Activated naive CD4-positive, alpha-beta T cell treated with anti-CD3 and anti-CD28 coated beads, Interleukin-2, amount 10 ng/mL, durations not matched to agents 5 hours and 36 hours (primary cell): ENCODE results near the gene SAP130. TPM values are rescaled to one million over a fixed set of nuclear protein-coding genes. Genes with fewer than 3 reads are reported as not detected.

ENCODE experiments used
- total RNA-seq, 2 experiments: library from RNA; stranded (reverse); gene quantifications; one replicate each; pipeline ENCODE4 v1.2.3, GENCODE V29; 2021

The SAP130 gene
- total RNA-seq, result 10 to 100 TPM; 28.6 to 29.9 TPM

GRCh38 chr2:128027801-128028667, at the start of gene SAP130:
Gene SAP130, minus strand, starts transcription at chr2:128028059. Its CDS starts 1,767 bp downstream, at chr2:128026292.

Other genes starting within 250 kb of the SAP130 start
- gene WDR33, start 216.9 kb downstream of the SAP130 start, total RNA-seq, result 10 to 100 TPM; 63.2 to 64.0 TPM
- gene POLR2D, start 169.9 kb downstream of the SAP130 start, total RNA-seq, result 10 to 100 TPM; 37.9 to 38.6 TPM
- gene AMMECR1L, start 142.1 kb downstream of the SAP130 start, total RNA-seq, result 10 to 100 TPM; 13.3 to 14.3 TPM
- 10 to 100 TPM; 58.0 to 61.2 TPM for gene UGGT1, start 63.1 kb upstream of the SAP130 start, total RNA-seq